ENCODE measurements around the gene POLR3K.

Gene POLR3K

DNA sequence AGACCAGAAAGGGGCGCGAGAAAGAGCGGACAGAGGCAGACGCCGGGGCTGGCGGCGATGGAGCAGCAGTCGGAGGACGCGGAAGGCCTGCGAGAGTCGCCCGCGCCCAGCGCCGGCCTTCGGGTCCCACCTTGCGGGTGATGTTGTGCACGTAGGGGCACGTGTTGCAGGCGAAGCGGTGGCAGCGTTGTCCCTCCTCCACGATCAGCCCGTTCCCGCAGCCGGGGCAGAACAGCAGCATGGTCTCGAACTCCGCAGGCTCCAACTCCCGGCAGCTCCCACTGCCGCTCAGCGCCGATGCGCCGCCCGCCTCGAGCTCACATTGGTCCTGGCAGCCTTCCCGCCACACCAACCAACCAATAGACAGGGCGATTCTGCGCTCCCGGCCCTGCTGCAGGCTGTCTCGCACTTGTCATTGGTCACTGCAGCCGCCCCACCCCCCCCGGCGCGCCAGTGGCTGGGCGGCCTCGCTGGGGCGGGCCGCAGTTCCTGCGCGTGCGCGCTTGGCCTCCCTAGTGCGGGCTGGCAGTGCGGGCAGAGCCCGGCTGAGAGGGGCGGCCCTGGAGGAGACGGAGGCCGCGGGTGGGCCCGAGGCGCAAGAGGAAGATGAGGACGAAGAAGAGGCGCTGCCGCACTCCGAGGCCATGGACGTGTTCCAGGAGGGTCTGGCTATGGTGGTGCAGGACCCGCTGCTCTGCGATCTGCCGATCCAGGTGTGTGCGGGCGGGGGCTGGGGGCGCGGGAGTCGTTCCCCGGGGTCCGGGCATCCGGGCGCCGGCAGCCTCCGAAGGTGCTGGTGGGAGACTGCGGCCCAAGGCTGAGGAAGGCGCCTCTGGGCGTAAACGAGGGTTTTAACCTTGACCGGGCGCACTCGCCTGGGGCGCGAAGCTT lies at the start of gene POLR3K, which contains the start of gene SNRNP25:
POLR3K (minus strand) TSS at position 263 of the 891 bp plus-strand sequence; CDS start at position 241, 22 bp downstream.
SNRNP25 (plus strand) TSS at position 483 of the 891 bp plus-strand sequence; CDS start at position 672, 189 bp downstream.
- DNase-seq (ENCODE audit: low spot score): peak; percentile 100

- no peak for DNase-seq (ENCODE audit: low spot score)
Measured at GRCh38 chr16:102060-102855, 48.9 kb upstream of the POLR3K start.

DNA sequence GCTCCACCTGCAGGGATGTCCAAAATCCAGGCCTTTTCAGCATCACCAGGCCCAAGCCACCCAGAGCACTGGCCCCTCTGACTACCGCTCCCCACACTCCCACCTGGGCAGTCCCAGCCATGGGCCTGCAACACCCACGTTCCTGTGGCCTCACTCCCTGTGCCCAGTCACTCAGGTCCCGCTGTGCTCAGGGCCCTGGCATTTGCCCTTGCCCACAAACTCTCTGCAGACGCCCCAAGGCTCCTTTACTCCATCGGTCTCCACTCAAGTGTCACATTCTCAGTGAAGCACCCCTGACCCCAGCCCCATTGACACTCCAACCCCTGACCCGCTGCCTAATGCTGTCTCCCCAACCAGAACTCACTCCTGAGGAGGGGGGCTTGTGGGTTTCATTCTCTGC lies 48.2 kb upstream of the POLR3K start:
- no peak for DNase-seq (ENCODE audit: low spot score)

DNA sequence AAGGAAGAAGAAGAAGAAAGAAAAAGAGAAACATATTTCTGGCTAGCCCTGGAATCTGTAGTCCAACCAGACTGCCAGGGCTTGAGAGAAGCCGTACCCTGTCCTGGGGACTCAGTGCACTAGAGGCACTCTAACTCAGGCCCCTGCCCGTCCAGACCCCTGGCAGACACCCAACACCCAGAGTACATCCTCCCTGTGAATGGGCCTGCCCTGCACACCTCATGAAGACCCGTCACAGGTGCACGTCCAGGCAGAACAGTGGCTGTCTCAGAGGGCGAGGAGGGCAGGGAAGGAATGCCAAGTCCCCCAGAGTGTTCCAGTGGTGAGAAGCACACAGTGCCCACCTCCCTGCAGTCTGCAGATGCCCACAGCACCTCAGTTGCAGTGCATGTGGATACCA lies 47.6 kb upstream of the POLR3K start:
- DNase-seq (ENCODE audit: low spot score): no peak

DNA sequence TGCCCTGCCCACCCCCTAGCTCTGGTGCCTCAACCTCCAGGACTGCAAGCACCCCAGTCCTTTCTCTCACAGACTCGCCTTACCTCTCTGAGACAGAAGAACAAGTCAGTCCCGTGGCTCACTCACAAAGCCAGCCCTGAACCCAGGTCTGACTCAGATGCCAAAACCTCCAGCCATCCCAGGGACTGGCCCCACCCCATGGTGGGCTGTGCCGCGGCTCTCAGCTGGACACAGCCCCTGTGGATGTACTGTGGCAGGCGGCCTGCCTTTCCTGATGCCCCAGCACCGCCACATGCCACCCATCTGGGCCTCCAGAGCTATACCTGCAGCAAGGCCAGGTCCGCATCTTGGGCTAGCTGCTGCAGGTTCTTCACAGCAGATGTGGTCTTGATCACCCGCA lies 44.4 kb upstream of the POLR3K start:
- no peak for DNase-seq (ENCODE audit: low spot score)

- peak; percentile 97 for DNase-seq (ENCODE audit: low spot score)
Measured at GRCh38 chr16:96935-97381, 43.5 kb upstream of the POLR3K start.

- no peak for DNase-seq (ENCODE audit: low spot score)
Measured at GRCh38 chr16:94918-95265, 41.5 kb upstream of the POLR3K start.

- DNase-seq (ENCODE audit: low spot score): no peak
Measured at GRCh38 chr16:92431-93339, 39.3 kb upstream of the POLR3K start.

- DNase-seq (ENCODE audit: low spot score): no peak
Measured at GRCh38 chr16:91484-91883, 38.1 kb upstream of the POLR3K start.

- no peak for DNase-seq (ENCODE audit: low spot score)
Measured at GRCh38 chr16:89391-90302, 36.2 kb upstream of the POLR3K start.

GRCh38 chr16:88613-89012 lies 35.2 kb upstream of the POLR3K start:
- no peak for DNase-seq (ENCODE audit: low spot score)

- DNase-seq (ENCODE audit: low spot score): no peak
Measured at GRCh38 chr16:86483-86952, 33.1 kb upstream of the POLR3K start.

- DNase-seq (ENCODE audit: low spot score): no peak
Measured at GRCh38 chr16:85865-86264, 32.5 kb upstream of the POLR3K start.

DNA sequence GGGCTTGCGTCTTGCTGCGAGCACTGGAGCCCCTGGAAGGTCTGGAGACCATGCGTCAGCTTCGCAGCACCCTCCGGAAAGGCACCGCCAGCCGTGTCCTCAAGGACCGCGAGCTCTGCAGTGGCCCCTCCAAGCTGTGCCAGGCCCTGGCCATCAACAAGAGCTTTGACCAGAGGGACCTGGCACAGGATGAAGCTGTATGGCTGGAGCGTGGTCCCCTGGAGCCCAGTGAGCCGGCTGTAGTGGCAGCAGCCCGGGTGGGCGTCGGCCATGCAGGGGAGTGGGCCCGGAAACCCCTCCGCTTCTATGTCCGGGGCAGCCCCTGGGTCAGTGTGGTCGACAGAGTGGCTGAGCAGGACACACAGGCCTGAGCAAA lies 32.0 kb upstream of the POLR3K start:
- no peak for DNase-seq (ENCODE audit: low spot score)

DNA sequence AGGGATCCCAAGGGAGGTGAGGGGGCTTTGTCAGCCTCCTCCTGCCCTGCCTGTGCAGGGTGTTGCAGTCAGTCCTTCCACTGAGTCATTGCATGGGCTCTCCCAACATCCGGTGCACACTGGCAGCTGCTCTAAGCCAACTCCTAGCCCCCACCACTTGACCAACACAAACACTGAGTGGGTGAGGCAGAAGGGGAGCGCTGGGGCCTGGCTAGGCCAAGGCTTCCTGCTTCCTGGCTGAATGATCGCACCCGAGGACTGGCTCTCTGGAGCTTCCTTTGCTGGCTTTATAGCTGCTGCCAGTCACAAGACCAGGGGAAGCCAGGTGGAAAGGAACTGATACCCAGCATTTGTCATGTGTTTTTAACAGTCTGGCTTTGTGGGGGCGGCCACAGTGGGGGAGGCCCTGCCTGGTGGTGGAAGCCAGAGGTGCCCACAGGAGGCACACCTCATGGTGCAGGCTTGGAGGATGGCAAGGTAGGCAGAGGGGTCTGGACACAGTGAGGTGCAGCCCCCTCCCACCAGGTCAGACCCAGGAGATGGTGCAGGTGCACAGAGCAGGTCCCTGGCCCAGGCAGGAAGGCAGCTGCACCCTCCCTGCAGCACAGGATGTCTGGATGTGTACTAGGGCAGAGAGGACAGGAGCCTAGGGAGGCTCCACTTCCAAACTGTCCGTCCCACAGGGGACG lies 31.5 kb upstream of the POLR3K start:
- peak; percentile 93 for DNase-seq (ENCODE audit: low spot score)

DNA sequence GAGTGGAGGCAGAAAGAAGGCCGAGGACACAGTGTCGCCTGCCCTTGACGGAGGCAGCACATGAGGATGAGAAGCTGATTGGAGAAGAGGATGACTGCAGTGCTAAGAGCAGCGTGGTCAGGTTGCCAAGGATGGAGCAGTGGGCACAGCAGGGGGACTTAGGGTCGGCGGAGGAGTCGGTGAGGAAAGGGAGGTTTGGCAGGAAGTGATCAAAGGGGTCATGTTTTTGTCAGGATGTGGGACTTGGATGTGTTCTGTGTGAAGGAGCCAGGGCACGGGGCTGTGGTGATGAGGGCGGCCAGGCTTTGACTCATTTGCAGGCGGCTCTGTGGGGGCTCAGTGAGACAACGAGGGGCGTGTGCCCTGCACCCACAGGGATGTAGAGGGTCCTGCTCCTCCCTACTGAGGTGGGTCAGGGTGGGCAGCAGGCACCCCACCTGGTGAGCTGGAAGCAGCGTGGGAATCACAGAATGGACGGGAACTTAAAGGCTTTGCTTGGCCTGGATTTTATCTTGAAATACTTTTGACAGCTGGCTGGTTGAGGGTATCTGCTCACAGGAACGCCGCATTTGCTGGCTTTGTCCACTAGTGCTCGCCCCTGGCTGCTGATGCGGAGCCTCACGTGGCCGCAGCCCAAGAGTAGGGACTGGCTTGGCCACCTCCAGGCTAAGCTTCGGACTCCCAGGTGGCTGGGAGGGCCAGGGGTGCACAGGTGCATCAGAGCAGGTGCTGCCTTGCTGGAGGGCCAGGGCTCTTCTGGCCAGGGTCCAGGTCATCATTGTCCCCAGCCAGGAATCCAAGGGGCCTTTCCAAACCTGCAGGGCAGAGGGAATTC lies 30.6 kb upstream of the POLR3K start:
- no peak for DNase-seq (ENCODE audit: low spot score)

GRCh38 chr16:83060-83603 lies 29.7 kb upstream of the POLR3K start:
- no peak for DNase-seq (ENCODE audit: low spot score)

- no peak for DNase-seq (ENCODE audit: low spot score)
Measured at GRCh38 chr16:79151-80054, 26.0 kb upstream of the POLR3K start.

Measured in GM03348 (cell line).